AG04450 (cell line): ENCODE measurements around the gene RAB8B. TPM values are rescaled to one million over a fixed set of nuclear protein-coding genes. Genes with fewer than 3 reads are reported as not detected.

Experiments used
- CTCF ChIA-PET: fragments of 300-600, 350-600 bp; formaldehyde crosslinking; extraction: SDS; loops from one replicate; lab custom pipeline; 2022; ENCODE audit warnings: antibody characterized with exemption, inconsistent platforms; lab: Charles Lee
- POLR2A ChIA-PET: fragments of 350-600 bp; formaldehyde crosslinking; extraction: SDS; loops from one replicate; lab custom pipeline; 2021; ENCODE audit warnings: antibody characterized with exemption, inconsistent platforms; lab: Yijun Ruan, JAX
- DNase-seq: peaks from one replicate; pipeline ENCODE4 v3.0.0-alpha.2; 2011; ENCODE audit warnings: low read depth, low spot score
- H3K27ac ChIP-seq: one replicate; pipeline ENCODE4 v1.5.1; 2012; ENCODE audit warnings: low read depth, low read length, control low read depth
- H3K27me3 ChIP-seq: one replicate; pipeline ENCODE4 v1.6.0; 2012; ENCODE audit warnings: low read length; ENCODE audit not compliant: control insufficient read depth, insufficient read depth
- H3K4me3 ChIP-seq: 2 replicates; pipeline ENCODE4 v1.5.1; 2011; ENCODE audit warnings: mild to moderate bottlenecking, low read depth, low read length, control low read depth
- H3K9me3 ChIP-seq: 2 replicates; pipeline ENCODE4 v1.5.1; 2012; ENCODE audit warnings: low read length; ENCODE audit not compliant: control insufficient read depth, insufficient read depth
- polyA plus RNA-seq: library from polyadenylated mRNA; depleted of rRNA; stranded (reverse); fragments of >200 nt; gene quantifications from 2 replicates; pipeline ENCODE4 v1.2.3, GENCODE V29; 2011
- TF ChIP-seq, protein P1 (sequence below): IDR thresholded peaks from 2 replicates; pipeline ENCODE4 v1.5.1; 2011; ENCODE audit warnings: low read depth, low read length, control low read depth, inconsistent platforms

Gene RAB8B
- polyA plus RNA-seq, 1 experiment, result 82.4 TPM

DNA sequence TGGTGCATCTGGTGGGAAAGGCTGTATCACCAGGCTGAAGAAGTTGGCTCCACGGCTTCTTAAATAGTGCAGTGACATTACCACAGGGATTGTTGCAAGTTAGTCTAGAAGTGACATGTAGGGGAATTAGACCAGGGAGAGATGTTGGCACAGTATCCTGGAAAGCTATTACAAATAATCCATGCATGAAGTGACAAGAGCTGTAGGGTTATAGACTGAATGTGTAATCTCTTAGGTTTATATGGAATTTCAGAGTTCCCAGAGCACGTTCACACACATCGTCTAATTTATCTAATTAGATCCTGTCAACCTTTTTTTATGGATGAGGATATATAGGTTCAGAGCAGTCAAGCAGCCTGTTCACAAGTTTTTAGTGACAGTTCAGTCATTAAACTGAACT lies 50.7 kb downstream of the RAB8B start:
- TF ChIP-seq, protein P1, sequence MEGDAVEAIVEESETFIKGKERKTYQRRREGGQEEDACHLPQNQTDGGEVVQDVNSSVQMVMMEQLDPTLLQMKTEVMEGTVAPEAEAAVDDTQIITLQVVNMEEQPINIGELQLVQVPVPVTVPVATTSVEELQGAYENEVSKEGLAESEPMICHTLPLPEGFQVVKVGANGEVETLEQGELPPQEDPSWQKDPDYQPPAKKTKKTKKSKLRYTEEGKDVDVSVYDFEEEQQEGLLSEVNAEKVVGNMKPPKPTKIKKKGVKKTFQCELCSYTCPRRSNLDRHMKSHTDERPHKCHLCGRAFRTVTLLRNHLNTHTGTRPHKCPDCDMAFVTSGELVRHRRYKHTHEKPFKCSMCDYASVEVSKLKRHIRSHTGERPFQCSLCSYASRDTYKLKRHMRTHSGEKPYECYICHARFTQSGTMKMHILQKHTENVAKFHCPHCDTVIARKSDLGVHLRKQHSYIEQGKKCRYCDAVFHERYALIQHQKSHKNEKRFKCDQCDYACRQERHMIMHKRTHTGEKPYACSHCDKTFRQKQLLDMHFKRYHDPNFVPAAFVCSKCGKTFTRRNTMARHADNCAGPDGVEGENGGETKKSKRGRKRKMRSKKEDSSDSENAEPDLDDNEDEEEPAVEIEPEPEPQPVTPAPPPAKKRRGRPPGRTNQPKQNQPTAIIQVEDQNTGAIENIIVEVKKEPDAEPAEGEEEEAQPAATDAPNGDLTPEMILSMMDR, result no peak
- H3K27ac ChIP-seq, result no peak overlapping the region
- ChIA-PET CTCF (no interaction called here), POLR2A (no interaction called here)
- H3K4me3 ChIP-seq, result no peak overlapping the region
- DNase-seq, result no peak
- no peaks in the 10 kb centered on the region for H3K27me3 ChIP-seq
- H3K9me3 ChIP-seq, result no peaks in the 10 kb centered on the region

DNA sequence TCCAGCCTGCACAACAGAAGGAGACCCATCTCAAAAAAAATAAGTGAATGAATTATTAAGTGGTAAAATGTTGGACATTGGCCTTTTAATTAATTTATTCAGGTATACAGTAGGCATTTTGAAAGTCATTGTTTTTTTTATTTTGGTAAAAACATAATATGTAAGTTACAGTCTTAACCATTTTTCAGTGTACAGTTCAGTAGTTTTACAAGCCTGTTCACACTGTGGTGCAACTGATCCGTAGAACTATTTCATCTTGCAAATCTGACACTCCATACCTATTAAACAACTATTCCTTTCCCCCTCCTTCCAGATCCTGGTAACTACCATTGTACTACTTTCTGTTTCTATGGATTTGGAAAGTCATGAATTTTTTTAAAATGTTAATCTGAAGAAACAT lies 51.9 kb downstream of the RAB8B start:
- ChIA-PET CTCF (no interaction called here), POLR2A (no interaction called here)
- no peak for DNase-seq
- H3K27me3 ChIP-seq, result no peaks in the 10 kb centered on the region
- TF ChIP-seq, protein P1, result no peak
- no peak overlapping the region for H3K27ac ChIP-seq
- no peaks in the 10 kb centered on the region for H3K9me3 ChIP-seq
- H3K4me3 ChIP-seq, result no peak overlapping the region

DNA sequence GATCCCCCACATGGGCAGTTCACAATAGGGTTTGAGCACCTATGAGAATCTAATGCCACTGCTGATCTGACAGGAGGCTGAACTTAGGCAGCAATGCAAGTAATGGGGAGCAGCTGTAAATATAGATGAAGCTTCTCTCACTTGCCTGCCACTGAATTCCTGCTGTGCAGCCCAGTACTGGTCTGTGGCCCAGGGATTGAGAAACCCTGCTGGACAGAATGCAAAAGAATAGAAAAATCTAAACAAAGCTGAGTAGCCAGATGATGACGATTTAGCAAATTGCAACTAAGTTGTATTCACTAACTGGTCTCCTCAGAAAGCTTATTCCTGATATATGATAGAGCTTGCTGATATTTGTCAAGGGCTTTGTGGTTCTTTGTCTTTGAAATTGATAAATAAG lies 53.7 kb downstream of the RAB8B start:
- Histone ChIP-seq H3K4me3 (no peak overlapping the region), H3K9me3 (no peaks in the 10 kb centered on the region), H3K27me3 (no peaks in the 10 kb centered on the region), H3K27ac (no peak overlapping the region)
- TF ChIP-seq, protein P1, result peak; percentile 44
- ChIA-PET POLR2A (interaction anchor here (1.0 kb wide), 2 partner anchors 9 to 46 kb away, joined by 3 read pairs; no protein-coding TSS in a partner anchor), CTCF (interaction anchor here (0.6 to 1.4 kb wide), 5 partner anchors 10 to 22 kb away, joined by 3 to 4 read pairs (median 3); no protein-coding TSS in a partner anchor)
- no peak for DNase-seq

DNA sequence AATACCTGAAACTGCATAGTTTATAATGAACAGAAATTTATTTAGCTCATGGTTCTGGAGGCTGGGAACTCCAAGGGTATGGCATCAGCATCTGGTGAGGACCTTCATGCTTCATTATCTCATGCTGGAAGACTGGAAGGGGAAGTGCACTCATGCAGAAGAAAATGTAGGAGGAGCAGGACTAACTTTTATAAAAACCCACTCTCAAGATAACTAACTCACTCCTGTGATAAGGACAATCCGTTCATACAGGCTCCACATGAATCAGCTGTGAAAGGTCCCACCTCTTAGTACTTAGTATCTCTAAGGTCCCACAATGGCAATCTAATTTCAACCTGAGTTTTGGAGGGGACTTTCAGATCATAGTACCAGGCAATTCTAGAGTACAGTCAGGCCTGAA lies 54.4 kb downstream of the RAB8B start:
- Histone ChIP-seq H3K27ac (no peak overlapping the region), H3K9me3 (no peaks in the 10 kb centered on the region), H3K27me3 (no peaks in the 10 kb centered on the region), H3K4me3 (no peak overlapping the region)
- no peak for DNase-seq
- TF ChIP-seq, protein P1, result no peak
- ChIA-PET POLR2A (interaction anchor here (1.0 kb wide), 1 partner anchor 9 kb away, joined by 3 read pairs; no protein-coding TSS in a partner anchor), CTCF (interaction anchor here (0.6 to 1.4 kb wide), 6 partner anchors 11 to 22 kb away, joined by 3 to 4 read pairs (median 3); no protein-coding TSS in a partner anchor)

DNA sequence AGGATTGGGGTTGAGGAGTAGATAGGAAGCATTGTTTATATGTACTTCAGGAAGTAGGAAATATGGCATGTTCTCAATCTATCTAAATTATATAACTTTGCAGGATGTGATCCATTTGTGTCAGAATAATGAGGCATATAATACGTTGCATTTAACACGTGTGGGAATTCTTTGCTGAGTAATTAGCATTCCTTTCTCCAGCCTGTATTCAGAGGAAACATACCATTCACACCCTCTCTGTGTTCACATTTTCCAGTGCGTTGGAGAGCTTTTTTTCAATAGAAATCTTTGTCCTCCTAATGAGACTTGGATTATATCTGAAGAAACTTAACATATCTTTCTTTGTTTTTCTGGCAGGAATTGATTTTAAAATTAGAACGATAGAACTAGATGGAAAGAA lies 55.0 kb downstream of the RAB8B start:
- CTCF ChIA-PET, result interaction anchor here (1.4 kb wide), 1 partner anchor 12 kb away, joined by 4 read pairs; no protein-coding TSS in a partner anchor
- DNase-seq, result no peak
- no peak overlapping the region for H3K27ac ChIP-seq
- no peaks in the 10 kb centered on the region for H3K27me3 ChIP-seq
- no peak overlapping the region for H3K4me3 ChIP-seq
- TF ChIP-seq, protein P1, result no peak
- POLR2A ChIA-PET, result no interaction called here
- H3K9me3 ChIP-seq, result no peaks in the 10 kb centered on the region
